Measurements from ENCODE around the gene RC3H1. TPM values are rescaled to one million over a fixed set of nuclear protein-coding genes. Genes with fewer than 3 reads are reported as not detected.

RC3H1 gene
- total RNA-seq, 1 experiment from 2014 or later: 52.9 TPM

DNA sequence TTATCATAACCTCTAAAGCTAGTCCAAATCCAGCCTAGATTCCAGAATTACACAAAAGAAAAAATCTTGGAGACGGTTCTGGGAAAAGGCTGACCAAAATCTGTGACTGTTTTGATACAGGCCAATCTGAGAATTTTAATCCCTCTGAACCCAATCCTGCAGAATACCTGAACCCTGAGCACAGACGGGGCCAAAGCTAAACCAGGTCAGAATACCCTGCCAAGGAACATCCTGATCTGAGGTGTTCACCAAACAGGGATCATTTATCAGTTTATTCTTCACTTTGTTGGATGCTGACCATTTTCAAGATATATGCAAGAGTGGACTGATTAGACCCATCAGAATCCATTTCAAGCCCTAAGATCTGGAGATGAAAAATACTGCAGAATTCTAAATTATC is 3.6 kb downstream of the RC3H1 start:
- DNase-seq: no peak
- Histone ChIP-seq H3K4me2 (ENCODE audit: low read depth, low read length, poor library complexity, severe bottlenecking) (peak overlapping the region; percentile 100), H3K4me1 (ENCODE audit: low read length) (peaks cover 51% of the 10 kb centered on the region), H3K9me3 (ENCODE audit: low read length) (no peaks in the 10 kb centered on the region), H3K27me3 (ENCODE audit: low read length) (no peaks in the 10 kb centered on the region), H3K36me3 (ENCODE audit: insufficient read depth, low read length) (peaks cover 11% of the 10 kb centered on the region; the same call in 1 of the 2 replicates), H3K79me2 (ENCODE audit: low read length) (peaks cover 84% of the 10 kb centered on the region), H3K27ac (ENCODE audit: low read length) (no peak overlapping the region), H2AFZ (ENCODE audit: low read length) (no peak overlapping the region), H3K9ac (ENCODE audit: low read length) (0 out of 2 replicates have a peak overlapping the region, but pooled peaks have one; percentile 6), H3K4me3 (ENCODE audit: low read length) (no peak overlapping the region), H4K20me1 (ENCODE audit: insufficient read depth, low read depth, low read length) (peaks cover 21% of the 10 kb centered on the region), H3K9me2 (replicated peaks; ENCODE audit: insufficient read depth, low read length) (no peaks in the 10 kb centered on the region)

DNA sequence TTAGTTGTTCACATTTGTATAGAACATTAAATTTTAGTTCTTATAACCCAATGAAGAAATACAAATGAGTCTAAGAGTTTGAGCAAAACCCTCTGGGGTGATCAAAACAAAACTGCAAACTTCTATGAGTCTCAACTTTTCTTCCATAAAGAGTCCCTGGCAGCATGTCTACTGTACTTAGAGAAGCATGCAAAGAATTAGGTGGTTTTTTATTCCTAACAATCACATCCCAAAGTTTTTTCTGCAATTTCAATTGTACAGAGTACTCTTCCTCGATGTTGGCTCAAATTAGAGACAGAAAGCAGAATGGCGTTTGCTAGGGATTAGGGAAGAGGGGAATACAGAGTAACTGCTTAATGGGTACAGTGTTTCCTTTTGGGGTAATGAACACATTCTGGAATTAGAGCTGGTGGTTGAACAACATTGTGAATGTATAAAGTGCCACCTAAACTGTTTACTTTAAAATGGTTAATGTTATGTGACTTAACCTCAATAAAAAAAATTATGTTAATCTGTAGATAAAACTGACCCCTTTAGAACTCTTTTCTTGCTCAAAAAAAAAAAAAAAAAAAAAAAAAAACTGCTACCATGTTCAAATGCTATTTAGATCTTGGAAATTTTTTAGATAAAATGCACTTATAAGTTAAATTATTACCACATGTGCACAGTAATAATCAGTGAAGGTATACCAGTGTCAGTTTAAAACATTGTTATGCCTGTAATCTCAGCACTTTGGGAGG is 4.8 kb downstream of the RC3H1 start:
- H3K9ac ChIP-seq (ENCODE audit: low read length): no peak overlapping the region
- H4K20me1 ChIP-seq (ENCODE audit: insufficient read depth, low read depth, low read length): peaks cover 21% of the 10 kb centered on the region
- DNase-seq: no peak
- no peaks in the 10 kb centered on the region for H3K9me2 ChIP-seq (replicated peaks; ENCODE audit: insufficient read depth, low read length)
- no peak overlapping the region for H2AFZ ChIP-seq (ENCODE audit: low read length)
- H3K79me2 ChIP-seq (ENCODE audit: low read length): peaks cover 96% of the 10 kb centered on the region
- no peaks in the 10 kb centered on the region for H3K27me3 ChIP-seq (ENCODE audit: low read length)
- no peak overlapping the region for H3K4me3 ChIP-seq (ENCODE audit: low read length)
- H3K4me2 ChIP-seq (ENCODE audit: low read depth, low read length, poor library complexity, severe bottlenecking): peak overlapping the region; percentile 100
- H3K9me3 ChIP-seq (ENCODE audit: low read length): no peaks in the 10 kb centered on the region
- peaks cover 39% of the 10 kb centered on the region for H3K4me1 ChIP-seq (ENCODE audit: low read length)
- no peak overlapping the region for H3K27ac ChIP-seq (ENCODE audit: low read length)
- peaks cover 11% of the 10 kb centered on the region; the same call in 1 of the 2 replicates for H3K36me3 ChIP-seq (ENCODE audit: insufficient read depth, low read length)

DNA sequence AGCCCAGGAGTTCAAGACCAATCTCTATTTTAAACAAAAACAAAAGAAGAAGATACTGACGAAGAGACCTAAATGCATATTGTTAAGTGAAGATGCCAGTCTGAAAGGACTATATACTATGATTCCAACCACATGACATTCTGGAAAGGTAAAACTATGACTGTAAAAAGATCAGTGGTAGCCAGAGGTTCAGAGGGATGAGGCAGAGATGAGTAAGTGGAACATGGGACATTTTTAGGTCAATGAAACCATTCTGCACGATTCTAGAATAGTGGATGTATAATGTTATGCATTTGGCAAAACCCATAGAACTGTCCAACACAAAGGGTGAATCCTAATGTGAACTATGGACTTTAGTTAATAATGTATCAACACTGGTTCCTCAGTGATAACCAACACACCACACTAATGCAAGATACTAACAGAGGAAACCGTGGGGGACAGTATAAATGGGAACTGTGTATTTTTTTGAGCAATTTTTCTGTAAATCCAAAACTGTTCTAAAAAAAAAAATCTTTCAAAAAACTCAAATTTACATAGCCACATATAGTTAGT is 8.2 kb downstream of the RC3H1 start:
- Histone ChIP-seq H3K9me3 (ENCODE audit: low read length) (no peaks in the 10 kb centered on the region), H4K20me1 (ENCODE audit: insufficient read depth, low read depth, low read length) (peaks cover 20% of the 10 kb centered on the region), H3K4me3 (ENCODE audit: low read length) (no peak overlapping the region), H2AFZ (ENCODE audit: low read length) (no peak overlapping the region), H3K9me2 (replicated peaks; ENCODE audit: insufficient read depth, low read length) (no peaks in the 10 kb centered on the region), H3K4me1 (ENCODE audit: low read length) (peaks cover 28% of the 10 kb centered on the region), H3K9ac (ENCODE audit: low read length) (no peak overlapping the region), H3K27ac (ENCODE audit: low read length) (no peak overlapping the region), H3K27me3 (ENCODE audit: low read length) (no peaks in the 10 kb centered on the region), H3K36me3 (ENCODE audit: insufficient read depth, low read length) (peaks cover 4% of the 10 kb centered on the region; the same call in 1 of the 2 replicates), H3K4me2 (ENCODE audit: low read depth, low read length, poor library complexity, severe bottlenecking) (no peak overlapping the region), H3K79me2 (ENCODE audit: low read length) (peaks cover 99% of the 10 kb centered on the region)
- no peak for DNase-seq

DNA sequence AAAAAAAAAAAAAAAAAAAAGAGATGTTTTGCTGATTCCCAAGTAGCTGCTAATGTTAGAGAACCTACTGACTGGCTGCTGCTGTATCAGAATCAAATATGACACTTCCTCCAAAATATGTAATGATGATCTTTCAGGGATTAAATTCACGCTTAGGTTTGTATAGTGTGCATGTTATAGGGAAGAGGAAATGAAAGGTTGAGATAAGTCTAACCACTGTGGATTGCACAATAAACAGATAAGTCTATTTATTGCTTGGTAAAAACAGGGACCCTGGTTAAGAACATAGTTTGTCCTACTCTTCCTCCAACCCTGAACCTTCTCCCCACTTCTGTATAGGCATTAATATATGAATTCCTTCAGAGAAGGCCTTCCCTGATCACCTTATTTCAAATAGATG is 13.2 kb downstream of the RC3H1 start:
- H3K4me2 ChIP-seq (ENCODE audit: low read depth, low read length, poor library complexity, severe bottlenecking): no peak overlapping the region
- H3K9me3 ChIP-seq (ENCODE audit: low read length): no peaks in the 10 kb centered on the region
- peaks cover 99% of the 10 kb centered on the region for H3K79me2 ChIP-seq (ENCODE audit: low read length)
- H3K9ac ChIP-seq (ENCODE audit: low read length): no peak overlapping the region
- peaks cover 49% of the 10 kb centered on the region for H3K4me1 ChIP-seq (ENCODE audit: low read length)
- peaks cover 20% of the 10 kb centered on the region for H4K20me1 ChIP-seq (ENCODE audit: insufficient read depth, low read depth, low read length)
- peak overlapping the region; percentile 31; the same call in 1 of the 2 replicates for H3K27ac ChIP-seq (ENCODE audit: low read length)
- no peak for DNase-seq
- no peak overlapping the region for H2AFZ ChIP-seq (ENCODE audit: low read length)
- H3K27me3 ChIP-seq (ENCODE audit: low read length): no peaks in the 10 kb centered on the region
- peaks cover 8% of the 10 kb centered on the region; the same call in 1 of the 2 replicates for H3K36me3 ChIP-seq (ENCODE audit: insufficient read depth, low read length)
- no peak overlapping the region for H3K4me3 ChIP-seq (ENCODE audit: low read length)
- H3K9me2 ChIP-seq (replicated peaks; ENCODE audit: insufficient read depth, low read length): no peaks in the 10 kb centered on the region

DNA sequence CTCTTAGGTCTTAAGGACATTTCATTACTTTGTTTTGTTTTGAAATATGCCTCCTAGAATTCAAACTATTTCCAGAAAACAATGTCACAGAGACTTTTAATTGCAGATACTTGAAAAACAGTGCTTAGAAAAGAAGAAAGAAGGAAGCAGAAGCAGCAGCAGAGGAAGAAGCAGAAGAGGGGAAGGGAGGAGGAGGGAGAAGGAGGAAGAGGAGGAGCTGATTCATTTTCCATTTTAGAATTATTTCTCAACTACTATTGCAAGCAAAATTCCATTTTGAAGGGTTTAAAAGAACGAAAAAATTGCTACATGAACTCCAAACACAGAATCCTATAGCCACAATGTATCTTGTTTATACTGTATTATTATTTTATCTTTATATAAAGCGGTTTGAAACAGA is 13.9 kb downstream of the RC3H1 start:
- H3K4me2 ChIP-seq (ENCODE audit: low read depth, low read length, poor library complexity, severe bottlenecking): no peak overlapping the region

DNA sequence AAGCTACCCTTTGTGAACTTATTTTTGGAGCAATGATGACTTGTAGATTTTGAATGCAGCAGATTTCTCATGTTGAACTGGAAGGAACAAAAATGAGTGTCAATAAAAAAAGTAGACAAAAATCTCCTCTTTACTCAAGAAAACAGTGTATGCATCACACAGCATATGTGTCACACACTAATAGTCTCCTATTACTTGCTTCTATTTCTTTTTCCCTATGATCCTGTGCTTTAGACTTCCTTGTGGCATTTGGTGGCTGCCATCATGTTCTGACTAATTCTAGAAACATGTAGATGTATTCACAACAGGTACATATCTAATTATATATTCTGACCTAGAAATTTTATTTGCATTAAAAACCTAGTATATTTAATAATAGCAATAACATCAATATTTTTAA is 14.3 kb downstream of the RC3H1 start:
- no peak overlapping the region for H3K4me3 ChIP-seq (ENCODE audit: low read length)
- no peak overlapping the region for H2AFZ ChIP-seq (ENCODE audit: low read length)
- H3K36me3 ChIP-seq (ENCODE audit: insufficient read depth, low read length): peaks cover 8% of the 10 kb centered on the region; the same call in 1 of the 2 replicates
- peaks cover 18% of the 10 kb centered on the region for H4K20me1 ChIP-seq (ENCODE audit: insufficient read depth, low read depth, low read length)
- no peak overlapping the region for H3K4me2 ChIP-seq (ENCODE audit: low read depth, low read length, poor library complexity, severe bottlenecking)
- DNase-seq: no peak
- no peak overlapping the region for H3K9ac ChIP-seq (ENCODE audit: low read length)
- H3K9me2 ChIP-seq (replicated peaks; ENCODE audit: insufficient read depth, low read length): no peaks in the 10 kb centered on the region
- peaks cover 51% of the 10 kb centered on the region for H3K4me1 ChIP-seq (ENCODE audit: low read length)
- H3K79me2 ChIP-seq (ENCODE audit: low read length): peaks cover 98% of the 10 kb centered on the region
- no peaks in the 10 kb centered on the region for H3K27me3 ChIP-seq (ENCODE audit: low read length)
- H3K27ac ChIP-seq (ENCODE audit: low read length): peak overlapping the region; percentile 43; the same call in 1 of the 2 replicates
- H3K9me3 ChIP-seq (ENCODE audit: low read length): no peaks in the 10 kb centered on the region

More for the DNA sequence above, 13.9 kb downstream of the RC3H1 start:
- Histone ChIP-seq H3K27ac (ENCODE audit: low read length) (peak overlapping the region; percentile 43; the same call in 1 of the 2 replicates), H3K36me3 (ENCODE audit: insufficient read depth, low read length) (peaks cover 8% of the 10 kb centered on the region; the same call in 1 of the 2 replicates), H3K4me1 (ENCODE audit: low read length) (peaks cover 49% of the 10 kb centered on the region), H3K79me2 (ENCODE audit: low read length) (peaks cover 98% of the 10 kb centered on the region), H3K9me2 (replicated peaks; ENCODE audit: insufficient read depth, low read length) (no peaks in the 10 kb centered on the region), H3K4me3 (ENCODE audit: low read length) (no peak overlapping the region), H3K9me3 (ENCODE audit: low read length) (no peaks in the 10 kb centered on the region), H3K27me3 (ENCODE audit: low read length) (no peaks in the 10 kb centered on the region), H4K20me1 (ENCODE audit: insufficient read depth, low read depth, low read length) (peaks cover 18% of the 10 kb centered on the region), H3K9ac (ENCODE audit: low read length) (no peak overlapping the region), H2AFZ (ENCODE audit: low read length) (no peak overlapping the region)
- DNase-seq: no peak

DNA sequence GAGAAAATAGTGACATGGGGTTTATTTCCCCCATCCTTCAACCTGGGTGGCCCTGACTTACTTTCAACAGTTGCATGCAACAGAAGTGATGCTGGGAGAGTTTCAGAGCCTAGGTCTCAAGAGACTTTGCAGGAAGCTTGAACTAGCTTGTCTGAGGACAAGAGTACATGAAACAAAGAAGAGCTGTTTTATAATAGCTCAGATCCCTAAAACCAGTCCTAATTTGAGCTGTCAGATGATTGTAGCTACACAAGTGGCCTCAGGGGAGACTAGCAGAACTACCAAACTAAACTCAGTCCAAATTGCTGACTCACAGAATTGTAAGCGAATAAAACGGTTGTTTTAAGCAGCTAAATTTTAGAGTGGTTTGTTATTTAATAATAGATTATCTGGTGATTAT is 17.1 kb downstream of the RC3H1 start:
- H2AFZ ChIP-seq (ENCODE audit: low read length): no peak overlapping the region
- no peaks in the 10 kb centered on the region for H3K9me3 ChIP-seq (ENCODE audit: low read length)
- peak overlapping the region; percentile 46 for H3K4me2 ChIP-seq (ENCODE audit: low read depth, low read length, poor library complexity, severe bottlenecking)
- no peaks in the 10 kb centered on the region for H3K9me2 ChIP-seq (replicated peaks; ENCODE audit: insufficient read depth, low read length)
- H3K36me3 ChIP-seq (ENCODE audit: insufficient read depth, low read length): peaks cover 5% of the 10 kb centered on the region; the same call in 1 of the 2 replicates
- H3K4me3 ChIP-seq (ENCODE audit: low read length): no peak overlapping the region
- H3K27me3 ChIP-seq (ENCODE audit: low read length): no peaks in the 10 kb centered on the region
- peaks cover 98% of the 10 kb centered on the region for H3K79me2 ChIP-seq (ENCODE audit: low read length)
- DNase-seq: peak; percentile 73
- H4K20me1 ChIP-seq (ENCODE audit: insufficient read depth, low read depth, low read length): peaks cover 12% of the 10 kb centered on the region
- no peak overlapping the region for H3K9ac ChIP-seq (ENCODE audit: low read length)
- H3K4me1 ChIP-seq (ENCODE audit: low read length): peaks cover 69% of the 10 kb centered on the region
- H3K27ac ChIP-seq (ENCODE audit: low read length): peak overlapping the region; percentile 78

DNA sequence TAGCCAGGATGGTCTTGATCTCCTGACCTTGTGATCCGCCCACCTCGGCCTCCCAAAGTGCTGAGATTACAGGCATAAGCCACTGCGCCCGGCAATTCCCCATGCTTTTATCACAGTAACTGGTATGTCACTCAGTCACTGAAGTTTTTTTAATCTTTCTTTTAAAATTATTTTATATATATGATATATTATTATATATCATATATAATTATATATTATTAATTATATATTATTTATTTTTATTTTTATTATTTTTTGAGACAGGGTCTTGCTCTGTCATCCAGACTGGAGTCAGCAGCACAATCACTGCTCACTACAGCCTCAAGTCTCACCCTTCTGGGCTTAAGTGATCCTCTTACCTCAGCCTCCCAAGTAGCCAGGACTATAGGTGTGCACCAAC is 18.3 kb downstream of the RC3H1 start:
- no peaks in the 10 kb centered on the region for H3K27me3 ChIP-seq (ENCODE audit: low read length)
- H3K4me1 ChIP-seq (ENCODE audit: low read length): peaks cover 58% of the 10 kb centered on the region
- no peak overlapping the region for H3K4me2 ChIP-seq (ENCODE audit: low read depth, low read length, poor library complexity, severe bottlenecking)
- no peaks in the 10 kb centered on the region for H3K9me2 ChIP-seq (replicated peaks; ENCODE audit: insufficient read depth, low read length)
- H3K9ac ChIP-seq (ENCODE audit: low read length): no peak overlapping the region
- H2AFZ ChIP-seq (ENCODE audit: low read length): no peak overlapping the region
- H3K9me3 ChIP-seq (ENCODE audit: low read length): no peaks in the 10 kb centered on the region
- no peak for DNase-seq
- peaks cover 6% of the 10 kb centered on the region; the same call in 1 of the 2 replicates for H4K20me1 ChIP-seq (ENCODE audit: insufficient read depth, low read depth, low read length)
- H3K4me3 ChIP-seq (ENCODE audit: low read length): no peak overlapping the region
- H3K79me2 ChIP-seq (ENCODE audit: low read length): peaks cover 98% of the 10 kb centered on the region
- no peak overlapping the region for H3K27ac ChIP-seq (ENCODE audit: low read length)
- peaks cover 10% of the 10 kb centered on the region; the same call in 1 of the 2 replicates for H3K36me3 ChIP-seq (ENCODE audit: insufficient read depth, low read length)
